Thoracic aorta (tissue), 2 donors: ENCODE data around the gene MYBBP1A. TPM values are rescaled to one million over a fixed set of nuclear protein-coding genes. Genes with fewer than 3 reads are reported as not detected.

Source experiments
- ATAC-seq: fragments of 150-250 bp; one replicate; pipeline ENCODE4 v1.8.0; 2017; ENCODE audit warnings: low read depth; ENCODE audit not compliant: insufficient number of reproducible peaks, low FRiP score
- DNase-seq: peaks from one replicate; pipeline ENCODE4 v3.0.0-alpha.2; 2020; ENCODE audit warnings: low spot score
- H3K27ac ChIP-seq, 2 donors: fragments of 200-600 bp; sonication (generic); 1 replicate in 1 of 2; 2 replicates in 1 of 2; pipeline ENCODE4 v1.5.1; 2016; ENCODE audit warnings: mild to moderate bottlenecking in 2 of 2, moderate library complexity in 2 of 2
- H3K27me3 ChIP-seq: fragments of 200-600 bp; sonication (generic); replicated peaks from 2 replicates; pipeline ENCODE4 v1.6.0; 2016; ENCODE audit warnings: mild to moderate bottlenecking; ENCODE audit not compliant: insufficient read depth
- H3K36me3 ChIP-seq: fragments of 200-600 bp; sonication (generic); one replicate; pipeline ENCODE4 v1.5.1; 2016
- H3K4me1 ChIP-seq, 2 donors: fragments of 200-600 bp; sonication (generic); 1 replicate in 1 of 2; 2 replicates in 1 of 2; pipeline versions ENCODE4 v1.5.1 to v1.6.0; 2016; ENCODE audit warnings: low read depth in 2 of 2, mild to moderate bottlenecking in 1 of 2; ENCODE audit not compliant: control insufficient read depth in 1 of 2
- H3K4me3 ChIP-seq: fragments of 200-600 bp; sonication (generic); 2 replicates; pipeline ENCODE4 v1.5.1; 2016; ENCODE audit warnings: mild to moderate bottlenecking
- H3K9me3 ChIP-seq: fragments of 200-600 bp; sonication (generic); 2 replicates; pipeline ENCODE4 v1.5.1; 2016
- total RNA-seq, 2 donors: library from RNA; depleted of rRNA; stranded (reverse); fragments of >200 nt; gene quantifications; one replicate each; pipeline versions ENCODE4 v1.1.0 to v1.2.3, GENCODE V29; 2016
- TF ChIP-seq, protein P1 (sequence below): fragments of 200-600 bp; sonication (generic); IDR thresholded peaks from one replicate; pipeline ENCODE4 v1.5.1; 2019; ENCODE audit warnings: antibody characterized with exemption

Gene MYBBP1A
- total RNA-seq, 2 donors from 2014 or later, result 47.4 to 92.6 TPM

DNA sequence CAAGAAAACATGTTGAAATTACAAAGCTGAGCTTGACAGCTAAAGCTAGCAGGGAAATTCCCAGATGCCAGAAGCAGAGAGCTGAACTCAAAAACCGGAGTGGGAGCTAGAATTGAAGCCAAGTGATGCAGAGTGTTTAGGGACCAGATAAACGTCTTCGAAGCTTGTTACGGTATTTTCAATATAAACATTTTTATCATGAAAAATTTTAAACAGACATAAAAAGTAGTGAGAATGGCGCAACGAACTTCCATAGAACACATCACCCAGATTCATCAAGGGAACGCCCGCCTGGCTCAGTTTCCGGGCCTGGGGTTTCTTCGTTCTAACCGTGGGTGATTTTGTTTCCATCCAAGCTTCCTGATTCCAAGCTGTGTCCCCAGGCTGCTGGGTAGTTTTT lies 38.4 kb downstream of the MYBBP1A start:
- Histone ChIP-seq H3K27ac (no peak overlapping the region), H3K4me3 (no peak overlapping the region), H3K4me1 (peaks cover 0 to 23% of the 10 kb centered on the region in 2 donors), H3K27me3 (no peaks in the 10 kb centered on the region), H3K9me3 (no peaks in the 10 kb centered on the region), H3K36me3 (no peaks in the 10 kb centered on the region)
- TF ChIP-seq, protein P1, sequence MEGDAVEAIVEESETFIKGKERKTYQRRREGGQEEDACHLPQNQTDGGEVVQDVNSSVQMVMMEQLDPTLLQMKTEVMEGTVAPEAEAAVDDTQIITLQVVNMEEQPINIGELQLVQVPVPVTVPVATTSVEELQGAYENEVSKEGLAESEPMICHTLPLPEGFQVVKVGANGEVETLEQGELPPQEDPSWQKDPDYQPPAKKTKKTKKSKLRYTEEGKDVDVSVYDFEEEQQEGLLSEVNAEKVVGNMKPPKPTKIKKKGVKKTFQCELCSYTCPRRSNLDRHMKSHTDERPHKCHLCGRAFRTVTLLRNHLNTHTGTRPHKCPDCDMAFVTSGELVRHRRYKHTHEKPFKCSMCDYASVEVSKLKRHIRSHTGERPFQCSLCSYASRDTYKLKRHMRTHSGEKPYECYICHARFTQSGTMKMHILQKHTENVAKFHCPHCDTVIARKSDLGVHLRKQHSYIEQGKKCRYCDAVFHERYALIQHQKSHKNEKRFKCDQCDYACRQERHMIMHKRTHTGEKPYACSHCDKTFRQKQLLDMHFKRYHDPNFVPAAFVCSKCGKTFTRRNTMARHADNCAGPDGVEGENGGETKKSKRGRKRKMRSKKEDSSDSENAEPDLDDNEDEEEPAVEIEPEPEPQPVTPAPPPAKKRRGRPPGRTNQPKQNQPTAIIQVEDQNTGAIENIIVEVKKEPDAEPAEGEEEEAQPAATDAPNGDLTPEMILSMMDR, result no peak
- no peak for ATAC-seq
- no peak for DNase-seq

DNA sequence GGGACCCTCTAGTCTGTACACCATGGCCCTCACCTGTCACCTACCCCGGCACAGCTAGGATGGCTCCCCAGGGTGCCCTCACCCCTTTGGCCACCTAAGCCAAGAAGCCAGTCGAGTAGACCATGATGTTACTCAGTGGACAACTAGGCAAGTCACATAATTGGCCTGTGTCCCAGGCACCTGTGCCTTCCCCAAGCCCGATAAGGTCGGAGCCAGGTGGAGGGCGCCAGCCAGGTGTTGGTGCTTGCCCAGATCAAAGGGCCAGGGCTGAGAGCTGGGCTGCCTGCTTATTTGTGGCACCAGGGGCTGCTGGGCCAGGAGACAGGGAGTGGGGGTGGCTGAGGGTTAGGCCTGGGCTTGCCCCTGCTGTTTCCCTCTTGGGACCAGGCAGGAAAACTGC lies 39.7 kb downstream of the MYBBP1A start:
- Histone ChIP-seq H3K27me3 (no peaks in the 10 kb centered on the region), H3K4me1 (peaks cover 0 to 15% of the 10 kb centered on the region in 2 donors), H3K27ac (no peak overlapping the region), H3K36me3 (no peaks in the 10 kb centered on the region), H3K9me3 (no peaks in the 10 kb centered on the region), H3K4me3 (no peak overlapping the region)
- TF ChIP-seq, protein P1, result no peak
- no peak for DNase-seq
- ATAC-seq, result no peak

DNA sequence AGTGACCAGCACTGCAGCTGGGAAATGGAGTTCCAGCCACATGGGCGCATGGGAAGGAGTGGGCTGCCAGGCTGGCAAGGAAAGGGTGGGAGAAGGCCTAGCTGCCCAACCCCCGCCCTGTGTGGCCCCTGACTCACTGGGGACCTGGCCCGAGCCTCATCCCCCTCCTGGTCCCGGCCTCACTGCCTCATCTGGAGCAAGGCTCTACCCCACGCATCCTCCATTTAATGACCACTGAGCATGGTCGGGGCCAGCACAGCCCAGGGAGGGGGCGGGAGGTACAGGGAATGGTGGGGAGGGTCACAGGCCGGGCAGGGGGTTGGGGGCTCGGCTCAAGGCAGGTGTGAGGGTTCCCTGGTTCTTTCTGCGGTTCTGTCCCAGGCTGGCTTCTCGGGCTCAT lies 40.4 kb downstream of the MYBBP1A start:
- H3K4me3 ChIP-seq, result no peak overlapping the region
- DNase-seq (no peak), ATAC-seq (no peak)
- no peaks in the 10 kb centered on the region for H3K27me3 ChIP-seq
- TF ChIP-seq, protein P1, result no peak
- H3K9me3 ChIP-seq, result no peaks in the 10 kb centered on the region
- H3K36me3 ChIP-seq, result no peaks in the 10 kb centered on the region
- no peak overlapping the region for H3K27ac ChIP-seq
- peaks cover under 1 to 20% of the 10 kb centered on the region in 2 donors for H3K4me1 ChIP-seq

DNA sequence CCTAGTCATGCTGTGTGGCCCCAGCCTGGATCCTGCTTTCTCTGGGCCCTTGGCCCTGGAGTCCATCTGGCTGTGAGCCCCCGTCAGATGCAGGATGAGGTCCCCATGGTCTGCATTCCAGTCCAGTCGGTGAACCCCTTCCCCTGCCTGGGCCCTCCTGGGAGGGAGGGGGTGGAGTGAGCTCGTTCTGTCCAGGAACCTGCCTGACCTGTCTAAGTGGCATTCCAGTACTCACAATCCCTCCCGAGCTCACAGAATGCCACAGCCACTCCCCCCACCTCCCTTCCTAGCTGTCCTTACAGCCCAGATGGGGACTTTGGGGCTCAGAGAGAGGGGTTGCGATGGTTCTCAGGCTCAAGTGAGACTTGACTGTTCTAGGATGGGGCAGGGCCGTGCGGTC lies 41.0 kb downstream of the MYBBP1A start:
- Histone ChIP-seq H3K27me3 (no peaks in the 10 kb centered on the region), H3K36me3 (no peaks in the 10 kb centered on the region), H3K9me3 (no peaks in the 10 kb centered on the region), H3K4me3 (no peak overlapping the region), H3K4me1 (peaks cover 6 to 26% of the 10 kb centered on the region in 2 donors), H3K27ac (peak overlapping the region in 1 of 2 donors; percentile 11)
- DNase-seq (no peak), ATAC-seq (no peak)
- TF ChIP-seq, protein P1, result no peak

DNA sequence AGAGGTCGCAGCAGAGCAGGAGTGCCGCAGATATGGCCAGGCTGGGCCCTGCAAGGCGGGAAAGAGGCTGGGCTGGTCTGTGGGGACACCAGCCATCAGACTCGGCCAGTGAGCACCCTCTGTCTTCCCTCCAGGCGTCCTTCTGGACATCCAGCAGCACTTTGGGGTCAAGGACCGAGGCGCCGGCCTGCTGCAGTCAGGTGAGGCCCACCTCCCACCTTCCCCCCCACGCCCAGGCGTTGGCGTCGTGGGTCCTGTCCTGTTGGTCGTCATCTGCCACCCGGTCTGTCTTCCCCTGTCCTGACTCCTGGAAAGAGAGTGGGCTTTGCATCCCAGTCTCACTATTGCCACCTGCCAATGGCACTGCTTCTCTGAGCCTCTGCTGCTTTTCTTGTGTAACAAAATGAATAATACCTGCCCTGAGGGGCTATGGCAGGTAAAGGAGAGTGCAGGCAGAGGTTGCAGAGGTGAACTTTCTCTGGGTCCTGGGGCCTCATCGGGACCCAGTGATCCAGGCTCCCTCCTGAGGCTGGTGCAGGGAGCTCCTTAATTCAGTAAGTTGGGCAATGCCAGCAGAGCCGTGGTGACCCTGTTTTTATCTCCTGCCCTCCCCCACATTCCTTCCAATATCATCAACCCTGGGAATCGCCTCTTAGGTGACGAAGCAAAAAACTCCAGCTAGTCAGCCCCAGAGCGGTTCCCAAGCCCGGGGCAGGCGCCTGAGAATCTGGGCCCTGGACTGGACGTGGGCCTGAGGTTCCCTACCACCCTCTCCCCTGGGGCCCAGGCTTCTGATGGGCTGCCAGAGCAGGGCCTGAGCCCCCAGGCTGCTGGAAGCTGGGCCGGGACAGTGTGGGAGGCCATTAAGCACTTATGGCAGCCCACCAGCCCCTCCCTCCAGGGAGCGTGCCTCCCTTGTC lies 41.8 kb downstream of the MYBBP1A start:
- TF ChIP-seq, protein P1, result no peak
- no peak overlapping the region for H3K4me3 ChIP-seq
- H3K4me1 ChIP-seq, result peaks cover 13 to 34% of the 10 kb centered on the region in 2 donors
- H3K27ac ChIP-seq, result peak overlapping the region in 1 of 2 donors; percentile 11
- DNase-seq (no peak), ATAC-seq (no peak)
- no peaks in the 10 kb centered on the region for H3K36me3 ChIP-seq
- H3K9me3 ChIP-seq, result no peaks in the 10 kb centered on the region
- no peaks in the 10 kb centered on the region for H3K27me3 ChIP-seq
